BJ (cell line): Measurements from ENCODE around the gene GLI3. TPM values are rescaled to one million over a fixed set of nuclear protein-coding genes. Genes with fewer than 3 reads are reported as not detected.
A peak's percentile ranks its signal among the peaks of the same experiment; 100 is the strongest.

Experiments used
- CTCF ChIA-PET: fragments of 350-600 bp; formaldehyde crosslinking; extraction: SDS; loops from one replicate; lab custom pipeline; 2021; ENCODE audit warnings: antibody characterized with exemption, inconsistent platforms; lab: Yijun Ruan, JAX
- POLR2A ChIA-PET: fragments of 300-600 bp; sonication (Branson Sonifier 250); formaldehyde crosslinking; extraction: SDS; loops from one replicate; lab custom pipeline; 2021; ENCODE audit warnings: antibody characterized with exemption; lab: Charles Lee
- DNase-seq: peaks from one replicate; pipeline ENCODE4 v3.0.0-alpha.2; 2011; ENCODE audit warnings: low read depth
- H3K27me3 ChIP-seq: 2 replicates; pipeline ENCODE4 v1.6.0; 2011; ENCODE audit warnings: low read length; ENCODE audit not compliant: control insufficient read depth, insufficient read depth
- H3K36me3 ChIP-seq: 2 replicates; pipeline ENCODE4 v1.5.1; 2011; ENCODE audit warnings: low read length; ENCODE audit not compliant: control insufficient read depth, insufficient read depth
- H3K4me3 ChIP-seq: 2 replicates; pipeline ENCODE4 v1.5.1; 2011; ENCODE audit warnings: low read depth, mild to moderate bottlenecking, control low read depth, low read length
- CTCF ChIP-seq: IDR thresholded peaks from 2 replicates; pipeline ENCODE4 v1.5.1; 2011; ENCODE audit warnings: low read depth, mild to moderate bottlenecking, control low read depth, inconsistent platforms, low read length, moderate library complexity; ENCODE audit not compliant: insufficient read depth
- polyA plus RNA-seq: library from polyadenylated mRNA; depleted of rRNA; stranded (reverse); fragments of >200 nt; gene quantifications from 2 replicates; pipeline ENCODE4 v1.2.3, GENCODE V29; 2011

Gene GLI3
- polyA plus RNA-seq, 1 experiment = 5.1 TPM

- no peak for DNase-seq
- no peaks in the 10 kb centered on the region for H3K36me3 ChIP-seq
- H3K4me3 ChIP-seq = no peak overlapping the region
- no peak for TF ChIP-seq CTCF
- ChIA-PET CTCF (interaction anchor here (1.3 kb wide), 1 partner anchor 15 kb away, joined by 3 read pairs; no protein-coding TSS in a partner anchor), POLR2A (no interaction called here)
- no peaks in the 10 kb centered on the region for H3K27me3 ChIP-seq
These were observed 137.4 kb downstream of the GLI3 start for GRCh38 chr7:42099470-42100155.

GRCh38 chr7:42099066-42099465 lies 137.9 kb downstream of the GLI3 start:
- ChIA-PET CTCF (interaction anchor here (1.3 kb wide), 1 partner anchor 14 kb away, joined by 3 read pairs; no protein-coding TSS in a partner anchor), POLR2A (no interaction called here)
- H3K27me3 ChIP-seq = no peaks in the 10 kb centered on the region
- no peak for DNase-seq
- no peaks in the 10 kb centered on the region for H3K36me3 ChIP-seq
- TF ChIP-seq CTCF = no peak
- no peak overlapping the region for H3K4me3 ChIP-seq

- CTCF ChIA-PET = interaction anchor here (0.6 to 1.2 kb wide), 2 partner anchors 17 to 565 kb away, joined by 3 read pairs; no protein-coding TSS in a partner anchor
- Histone ChIP-seq H3K36me3 (no peaks in the 10 kb centered on the region), H3K27me3 (no peaks in the 10 kb centered on the region), H3K4me3 (no peak overlapping the region)
- peak; percentile 34 for DNase-seq
- peak; percentile 27; the same call in 1 of the 2 replicates for TF ChIP-seq CTCF
- POLR2A ChIA-PET = no interaction called here
These were observed 139.3 kb downstream of the GLI3 start for GRCh38 chr7:42097752-42098151.

- DNase-seq = no peak
- TF ChIP-seq CTCF = no peak
- ChIA-PET POLR2A (no interaction called here), CTCF (interaction anchor here (0.6 to 1.4 kb wide), 5 partner anchors 53 to 565 kb away, joined by 3 to 5 read pairs (median 3); no protein-coding TSS in a partner anchor)
- Histone ChIP-seq H3K27me3 (no peaks in the 10 kb centered on the region), H3K36me3 (no peaks in the 10 kb centered on the region), H3K4me3 (no peak overlapping the region)
These were observed 140.1 kb downstream of the GLI3 start for GRCh38 chr7:42096681-42097561.

- POLR2A ChIA-PET = no interaction called here
- CTCF ChIA-PET = interaction anchor here (1.1 to 1.4 kb wide), 3 partner anchors 53 to 117 kb away, joined by 3 to 5 read pairs (median 3); no protein-coding TSS in a partner anchor
- no peaks in the 10 kb centered on the region for H3K27me3 ChIP-seq
These were observed 140.7 kb downstream of the GLI3 start for GRCh38 chr7:42096268-42096667.

More at GRCh38 chr7:42096268-42096667, 140.7 kb downstream of the GLI3 start:
- no peak for TF ChIP-seq CTCF
- H3K36me3 ChIP-seq = no peaks in the 10 kb centered on the region
- no peak for DNase-seq
- H3K4me3 ChIP-seq = no peak overlapping the region
